Epithelial cell of esophagus (primary cell): ENCODE data around the gene LUZP1.

Experiments used
- DNase-seq: peaks from one replicate; pipeline ENCODE4 v3.0.0; 2010; ENCODE audit warnings: low read depth
- H3K4me3 ChIP-seq: 2 replicates; pipeline ENCODE4 v1.5.1; 2011; ENCODE audit warnings: mild to moderate bottlenecking, low read length, control low read depth
- CTCF ChIP-seq: IDR thresholded peaks from 2 replicates; pipeline ENCODE4 v1.5.1; 2011; ENCODE audit warnings: low read depth, mild to moderate bottlenecking, low read length, control low read depth, inconsistent platforms; ENCODE audit not compliant: insufficient read depth; ENCODE audit errors: missing control alignments

Gene LUZP1

GRCh38 chr1:23079025-23079424, 89.6 kb downstream of the LUZP1 start:
- no peak for TF ChIP-seq CTCF
- H3K4me3 ChIP-seq: no peak overlapping the region
- no peak for DNase-seq

GRCh38 chr1:23074012-23074411, 94.6 kb downstream of the LUZP1 start:
- peak; percentile 32 for DNase-seq
- H3K4me3 ChIP-seq: no peak overlapping the region
- TF ChIP-seq CTCF: no peak

- DNase-seq: no peak
- H3K4me3 ChIP-seq: no peak overlapping the region
- TF ChIP-seq CTCF: no peak
Measured at GRCh38 chr1:23069675-23070074, 99.0 kb downstream of the LUZP1 start.

- no peak overlapping the region for H3K4me3 ChIP-seq
- DNase-seq: no peak
- TF ChIP-seq CTCF: no peak
Measured at GRCh38 chr1:23069149-23069548, 99.5 kb downstream of the LUZP1 start.

GRCh38 chr1:23066075-23066474, 102.6 kb downstream of the LUZP1 start:
- no peak overlapping the region for H3K4me3 ChIP-seq
- DNase-seq: no peak
- no peak for TF ChIP-seq CTCF

GRCh38 chr1:23065385-23065784, 103.3 kb downstream of the LUZP1 start:
- DNase-seq: no peak
- TF ChIP-seq CTCF: no peak

GRCh38 chr1:23062271-23062670, 106.4 kb downstream of the LUZP1 start:
- peak; percentile 38 for DNase-seq
- no peak for TF ChIP-seq CTCF
- H3K4me3 ChIP-seq: no peak overlapping the region

More at GRCh38 chr1:23065385-23065784, 103.3 kb downstream of the LUZP1 start:
- H3K4me3 ChIP-seq: no peak overlapping the region
